Measurements from ENCODE around the gene CFAP74.

DNA sequence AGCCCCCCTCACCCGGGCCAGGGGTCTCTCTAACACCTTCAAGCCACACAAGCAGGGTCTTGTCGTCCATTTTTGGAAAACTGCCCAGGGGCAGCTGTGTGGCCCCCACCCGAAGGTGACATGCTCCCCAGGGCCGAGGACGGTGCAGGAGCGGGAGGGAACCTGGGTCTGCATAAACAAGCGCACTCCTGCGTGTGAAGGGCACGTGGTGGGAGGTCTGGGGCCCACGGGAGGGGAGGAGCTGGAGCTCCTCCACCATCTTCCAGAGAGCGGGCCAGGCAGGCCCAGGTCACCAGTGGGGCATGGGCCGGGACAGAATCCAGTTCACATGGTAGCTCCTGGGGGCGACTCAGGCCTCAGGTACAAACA, 16.5 kb downstream of the CFAP74 start:
- TF ChIP-seq EZH2 (IDR thresholded peaks at IDR 0.05; ENCODE audit: low read length, unreplicated experiment) = no peak
- TF ChIP-seq, protein P1, sequence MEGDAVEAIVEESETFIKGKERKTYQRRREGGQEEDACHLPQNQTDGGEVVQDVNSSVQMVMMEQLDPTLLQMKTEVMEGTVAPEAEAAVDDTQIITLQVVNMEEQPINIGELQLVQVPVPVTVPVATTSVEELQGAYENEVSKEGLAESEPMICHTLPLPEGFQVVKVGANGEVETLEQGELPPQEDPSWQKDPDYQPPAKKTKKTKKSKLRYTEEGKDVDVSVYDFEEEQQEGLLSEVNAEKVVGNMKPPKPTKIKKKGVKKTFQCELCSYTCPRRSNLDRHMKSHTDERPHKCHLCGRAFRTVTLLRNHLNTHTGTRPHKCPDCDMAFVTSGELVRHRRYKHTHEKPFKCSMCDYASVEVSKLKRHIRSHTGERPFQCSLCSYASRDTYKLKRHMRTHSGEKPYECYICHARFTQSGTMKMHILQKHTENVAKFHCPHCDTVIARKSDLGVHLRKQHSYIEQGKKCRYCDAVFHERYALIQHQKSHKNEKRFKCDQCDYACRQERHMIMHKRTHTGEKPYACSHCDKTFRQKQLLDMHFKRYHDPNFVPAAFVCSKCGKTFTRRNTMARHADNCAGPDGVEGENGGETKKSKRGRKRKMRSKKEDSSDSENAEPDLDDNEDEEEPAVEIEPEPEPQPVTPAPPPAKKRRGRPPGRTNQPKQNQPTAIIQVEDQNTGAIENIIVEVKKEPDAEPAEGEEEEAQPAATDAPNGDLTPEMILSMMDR (conservative IDR thresholded peaks at IDR 0.05; ENCODE audit: low read depth, low read length) = no peak

All from PC-3 (cell line).